Measurements from ENCODE around the gene DHFR.

GRCh38 chr5:80659106-80659505 is 4.3 kb upstream of the DHFR start:
- TF ChIP-seq CTCF (IDR thresholded peaks at IDR 0.05) = no peak
- no peak for TF ChIP-seq POLR2A (IDR thresholded peaks at IDR 0.05)

Data from body of pancreas (tissue), 4 donors.